K562 (cell line): Measurements from ENCODE around the gene SEC23IP. TPM values are rescaled to one million over a fixed set of nuclear protein-coding genes. Genes with fewer than 3 reads are reported as not detected.
A peak's percentile ranks its signal among the peaks of the same experiment; 100 is the strongest.

ENCODE experiments used
- ARNT ChIP-seq, 2 experiments: fragments of 450-650 bp; IDR thresholded peaks; 2 replicates each; pipeline ENCODE4 v1.6.1; 2016; ENCODE audit warnings: mild to moderate bottlenecking in 1 of 2
- ATF2 ChIP-seq: sonication (generic); formaldehyde crosslinking; IDR thresholded peaks from 2 replicates; pipeline ENCODE4 v1.8.1; 2022; ENCODE audit warnings: missing genetic modification reagents
- GTF3C2 ChIP-seq: IDR thresholded peaks from 3 replicates; pipeline ENCODE4 v1.6.1; 2011; ENCODE audit warnings: borderline replicate concordance, mild to moderate bottlenecking, moderate library complexity; ENCODE audit not compliant: insufficient read length; ENCODE audit errors: extremely low read depth
- MGA ChIP-seq: fragments of 450-650 bp; IDR thresholded peaks from 2 replicates; pipeline ENCODE4 v1.6.1; 2016; ENCODE audit warnings: mild to moderate bottlenecking, moderate library complexity
- NR2F6 ChIP-seq: fragments of 450-650 bp; formaldehyde crosslinking; IDR thresholded peaks from 2 replicates; pipeline ENCODE4 v1.4.0; 2020; ENCODE audit warnings: mild to moderate bottlenecking
- SMAD1 ChIP-seq: fragments of 150-350 bp; IDR thresholded peaks from 2 replicates; pipeline ENCODE4 v1.6.1; 2014; ENCODE audit warnings: low read length, low read depth; ENCODE audit not compliant: partially characterized antibody
- SMARCE1 ChIP-seq: fragments of 450-650 bp; IDR thresholded peaks from 2 replicates; pipeline ENCODE4 v1.7.1; 2016; ENCODE audit warnings: mild to moderate bottlenecking
- SNIP1 ChIP-seq: fragments of 450-650 bp; IDR thresholded peaks from 2 replicates; pipeline ENCODE4 v1.7.1; 2017; ENCODE audit warnings: low read depth, mild to moderate bottlenecking
- ZNF146 ChIP-seq: IDR thresholded peaks from one replicate; pipeline ENCODE4 v1.6.1; 2018; ENCODE audit warnings: missing compliant biosample characterization; ENCODE audit not compliant: unreplicated experiment
- ZNF707 ChIP-seq: fragments of 250-450 bp; sonication (Bioruptor Pico); conservative IDR thresholded peaks from 2 replicates; pipeline ENCODE4 v1.8.0; 2022; ENCODE audit warnings: inconsistent platforms, mild to moderate bottlenecking, moderate library complexity
- ZZZ3 ChIP-seq: fragments of 450-650 bp; IDR thresholded peaks from 2 replicates; pipeline ENCODE4 v1.6.1; 2016; ENCODE audit warnings: antibody characterized with exemption, mild to moderate bottlenecking, moderate library complexity
- polyA plus RNA-seq, 8 experiments: library from polyadenylated mRNA; depleted of rRNA in 4 of 8; stranded (reverse) in 5 of 8; unstranded in 3 of 8; fragments of >200 nt; fragmentation: Nextera tagmentation in 2 of 8; fragmentation: Illumina TruSeq in 1 of 8; extraction: Ambion mirVana in 2 of 8; extraction: Trizol in 1 of 8; gene quantifications; 2 replicates each; pipeline versions ENCODE4 v1.2.1 to v1.2.3, GENCODE V29; 2011 to 2014; ENCODE audit warnings: inconsistent platforms in 1 of 8, missing spikeins in 1 of 8
- total RNA-seq, 7 experiments: library from RNA; depleted of rRNA in 6 of 7; stranded (reverse); fragments of >200 nt in 6 of 7; fragmentation: Illumina TruSeq in 2 of 7; extraction: Trizol in 2 of 7; gene quantifications; 2 replicates each; pipeline versions ENCODE4 v1.2.1 to v1.2.3, GENCODE V29; 2011 to 2021; ENCODE audit warnings: low replicate concordance in 1 of 7

SEC23IP gene
- total and polyA plus RNA-seq, 9 of the 15 experiments (the other 6 are each of a cell fraction or from before 2014, with no cell fraction given), result 15.8 to 38.4 (median 22.5) TPM

GRCh38 chr10:119892188-119893065, at the start of gene SEC23IP (continued):
- TF ChIP-seq NR2F6 (no peak), SMAD1 (peak; percentile 9), ATF2 (CRISPR knock-in tag) (no peak), SNIP1 (no peak), GTF3C2 (no peak), ZZZ3 (peak; percentile 60; the same call in 1 of the 2 replicates), ZNF707 (CRISPR knock-in tag) (no peak), ZNF146 (CRISPR knock-in tag) (no peak), SMARCE1 (no peak), ARNT (IDR thresholded peaks at IDR 0.05) (peak in 1 of 2 experiments; percentile 26; a peak in 1 of 4 replicates), MGA (peak; percentile 94)
